ENCODE measurements around the gene DIP2B. TPM values are rescaled to one million over a fixed set of nuclear protein-coding genes. Genes with fewer than 3 reads are reported as not detected.

DIP2B gene
- total and polyA plus RNA-seq, 9 donors = 7.2 to 33.3 (median 19.2) TPM

DNA sequence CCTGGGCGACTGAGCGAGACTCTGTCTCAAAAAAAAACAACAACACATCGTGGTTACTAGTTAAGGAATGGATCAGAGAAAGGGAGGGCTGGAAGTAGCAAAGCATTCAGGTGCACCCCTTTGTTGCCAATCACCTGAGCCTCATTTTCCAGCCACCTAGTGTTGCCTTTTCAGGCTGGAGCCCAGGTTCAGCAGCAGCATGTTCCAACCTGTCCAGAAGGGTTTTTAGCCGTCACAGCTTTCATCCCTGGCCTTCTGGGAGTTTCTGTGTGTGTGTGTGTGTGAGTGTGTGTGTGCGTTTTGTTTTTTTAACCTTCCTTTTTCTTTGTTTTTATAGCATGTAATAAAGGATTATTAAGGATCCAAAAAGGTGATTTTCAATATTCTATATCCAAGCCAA lies 138.0 kb downstream of the DIP2B start:
- no peak for DNase-seq
- WGBS, 3 donors = 67 to 82% (median 72%) methylated on average over 5 of the region's 5 CpGs
- no peak for TF ChIP-seq EP300 (IDR thresholded peaks at IDR 0.05)
- TF ChIP-seq, protein P1, sequence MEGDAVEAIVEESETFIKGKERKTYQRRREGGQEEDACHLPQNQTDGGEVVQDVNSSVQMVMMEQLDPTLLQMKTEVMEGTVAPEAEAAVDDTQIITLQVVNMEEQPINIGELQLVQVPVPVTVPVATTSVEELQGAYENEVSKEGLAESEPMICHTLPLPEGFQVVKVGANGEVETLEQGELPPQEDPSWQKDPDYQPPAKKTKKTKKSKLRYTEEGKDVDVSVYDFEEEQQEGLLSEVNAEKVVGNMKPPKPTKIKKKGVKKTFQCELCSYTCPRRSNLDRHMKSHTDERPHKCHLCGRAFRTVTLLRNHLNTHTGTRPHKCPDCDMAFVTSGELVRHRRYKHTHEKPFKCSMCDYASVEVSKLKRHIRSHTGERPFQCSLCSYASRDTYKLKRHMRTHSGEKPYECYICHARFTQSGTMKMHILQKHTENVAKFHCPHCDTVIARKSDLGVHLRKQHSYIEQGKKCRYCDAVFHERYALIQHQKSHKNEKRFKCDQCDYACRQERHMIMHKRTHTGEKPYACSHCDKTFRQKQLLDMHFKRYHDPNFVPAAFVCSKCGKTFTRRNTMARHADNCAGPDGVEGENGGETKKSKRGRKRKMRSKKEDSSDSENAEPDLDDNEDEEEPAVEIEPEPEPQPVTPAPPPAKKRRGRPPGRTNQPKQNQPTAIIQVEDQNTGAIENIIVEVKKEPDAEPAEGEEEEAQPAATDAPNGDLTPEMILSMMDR (IDR thresholded peaks at IDR 0.05) = no peak
- TF ChIP-seq POLR2A (IDR thresholded peaks at IDR 0.05) = no peak
- intact Hi-C loops (cut with DNase I) = no loop called here
- H3K36me3 ChIP-seq = no peaks in the 10 kb centered on the region
- H3K27ac ChIP-seq = no peak overlapping the region
- no peak overlapping the region for H3K4me3 ChIP-seq
- no peaks in the 10 kb centered on the region for H3K4me1 ChIP-seq (ENCODE audit: insufficient read depth)
- no peaks in the 10 kb centered on the region for H3K27me3 ChIP-seq
- no peaks in the 10 kb centered on the region for H3K9me3 ChIP-seq

DNA sequence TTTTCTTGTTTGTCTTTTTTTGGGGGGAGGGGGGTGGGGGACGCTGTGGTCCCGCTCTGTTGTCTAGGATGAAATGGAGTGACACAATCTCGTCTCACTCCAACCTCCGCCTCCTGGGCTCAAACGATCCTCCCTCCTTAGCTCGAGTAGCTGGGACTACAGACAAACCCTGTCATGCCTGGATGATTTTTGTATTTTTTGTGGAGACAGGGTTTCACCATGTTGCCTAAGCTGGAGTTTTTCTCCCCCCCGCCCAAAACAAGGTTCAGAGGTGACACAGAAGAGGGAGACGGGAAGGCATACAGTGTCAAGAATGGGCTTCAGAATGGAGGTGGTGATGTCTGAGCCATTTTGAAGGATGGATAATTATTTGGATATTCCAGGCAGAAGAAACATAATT lies 142.2 kb downstream of the DIP2B start:
- DNase-seq = no peak
- no peaks in the 10 kb centered on the region for H3K4me1 ChIP-seq (ENCODE audit: insufficient read depth)
- H3K36me3 ChIP-seq = no peaks in the 10 kb centered on the region
- H3K27me3 ChIP-seq = no peaks in the 10 kb centered on the region
- no peaks in the 10 kb centered on the region for H3K9me3 ChIP-seq
- intact Hi-C loops (cut with DNase I) = no loop called here
- H3K27ac ChIP-seq = no peak overlapping the region
- TF ChIP-seq, protein P1 (IDR thresholded peaks at IDR 0.05) = no peak
- TF ChIP-seq POLR2A (IDR thresholded peaks at IDR 0.05) (no peak), EP300 (IDR thresholded peaks at IDR 0.05) (no peak)
- 79 to 84% (median 84%) methylated on average over 8 of the region's 8 CpGs for WGBS, 3 donors
- no peak overlapping the region for H3K4me3 ChIP-seq

DNA sequence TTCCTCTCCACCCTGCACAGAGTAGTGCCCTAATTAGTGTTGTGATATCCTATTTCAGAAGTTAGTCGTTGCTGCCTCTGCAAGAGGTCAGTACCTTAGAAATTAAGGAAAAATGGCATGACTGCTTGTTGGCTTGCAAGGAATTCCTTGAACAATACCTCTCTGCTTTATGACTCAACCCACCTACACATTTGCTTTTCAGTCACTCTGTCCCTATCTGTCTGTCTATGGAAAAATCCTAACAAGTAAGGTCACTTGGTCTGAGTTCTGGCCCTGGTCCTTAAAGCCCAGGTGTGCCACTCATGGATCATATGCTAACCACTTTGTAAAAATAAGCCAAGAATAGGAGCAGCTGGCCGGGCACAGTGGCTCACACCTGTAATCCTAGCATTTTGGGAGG lies 142.7 kb downstream of the DIP2B start:
- Histone ChIP-seq H3K4me1 (ENCODE audit: insufficient read depth) (no peaks in the 10 kb centered on the region), H3K27ac (no peak overlapping the region), H3K27me3 (no peaks in the 10 kb centered on the region), H3K9me3 (no peaks in the 10 kb centered on the region), H3K4me3 (no peak overlapping the region), H3K36me3 (no peaks in the 10 kb centered on the region)
- TF ChIP-seq, protein P1 (IDR thresholded peaks at IDR 0.05) = no peak
- no peak for TF ChIP-seq POLR2A (IDR thresholded peaks at IDR 0.05)
- no peak for TF ChIP-seq EP300 (IDR thresholded peaks at IDR 0.05)
- WGBS, 3 donors = 73 to 74% (median 73%) methylated on average over 2 of the region's 2 CpGs
- intact Hi-C loops (cut with DNase I) = no loop called here
- DNase-seq = no peak

DNA sequence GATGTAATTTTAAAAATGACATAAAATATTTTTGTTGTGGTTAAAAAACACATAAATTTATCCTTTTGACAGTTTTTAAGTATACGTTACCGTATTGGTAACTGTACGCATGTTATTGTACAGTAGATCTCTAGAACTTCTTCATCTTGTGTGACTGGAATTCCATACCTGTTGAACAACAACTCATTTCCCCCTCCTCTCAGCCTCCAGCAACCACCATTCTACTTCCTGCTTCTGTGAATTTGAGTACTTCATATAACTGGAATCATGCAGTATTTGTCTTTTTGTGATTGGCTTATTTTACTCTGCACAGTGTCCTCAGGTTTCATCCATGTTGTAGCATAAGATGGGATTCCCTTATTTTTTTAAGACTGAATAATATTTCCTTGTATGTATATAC lies 145.5 kb downstream of the DIP2B start:
- no peaks in the 10 kb centered on the region for H3K9me3 ChIP-seq
- no peaks in the 10 kb centered on the region for H3K4me1 ChIP-seq (ENCODE audit: insufficient read depth)
- no peak overlapping the region for H3K4me3 ChIP-seq
- TF ChIP-seq, protein P1 (IDR thresholded peaks at IDR 0.05) = no peak
- no peak for TF ChIP-seq POLR2A (IDR thresholded peaks at IDR 0.05)
- no peak for TF ChIP-seq EP300 (IDR thresholded peaks at IDR 0.05)
- H3K36me3 ChIP-seq = no peaks in the 10 kb centered on the region
- no peaks in the 10 kb centered on the region for H3K27me3 ChIP-seq
- DNase-seq = no peak
- intact Hi-C loops (cut with DNase I) = no loop called here
- WGBS, 3 donors = 85 to 98% (median 91%) methylated on average over 3 of the region's 3 CpGs
- H3K27ac ChIP-seq = no peak overlapping the region

All from ovary (tissue), 9 donors.